ENCODE results near the gene SMCO4.

Gene SMCO4

GRCh38 chr11:93526641-93527583 is 16.3 kb downstream of the SMCO4 start:
- no peak for DNase-seq

GRCh38 chr11:93526346-93526633 is 16.9 kb downstream of the SMCO4 start:
- DNase-seq, result no peak

DNA sequence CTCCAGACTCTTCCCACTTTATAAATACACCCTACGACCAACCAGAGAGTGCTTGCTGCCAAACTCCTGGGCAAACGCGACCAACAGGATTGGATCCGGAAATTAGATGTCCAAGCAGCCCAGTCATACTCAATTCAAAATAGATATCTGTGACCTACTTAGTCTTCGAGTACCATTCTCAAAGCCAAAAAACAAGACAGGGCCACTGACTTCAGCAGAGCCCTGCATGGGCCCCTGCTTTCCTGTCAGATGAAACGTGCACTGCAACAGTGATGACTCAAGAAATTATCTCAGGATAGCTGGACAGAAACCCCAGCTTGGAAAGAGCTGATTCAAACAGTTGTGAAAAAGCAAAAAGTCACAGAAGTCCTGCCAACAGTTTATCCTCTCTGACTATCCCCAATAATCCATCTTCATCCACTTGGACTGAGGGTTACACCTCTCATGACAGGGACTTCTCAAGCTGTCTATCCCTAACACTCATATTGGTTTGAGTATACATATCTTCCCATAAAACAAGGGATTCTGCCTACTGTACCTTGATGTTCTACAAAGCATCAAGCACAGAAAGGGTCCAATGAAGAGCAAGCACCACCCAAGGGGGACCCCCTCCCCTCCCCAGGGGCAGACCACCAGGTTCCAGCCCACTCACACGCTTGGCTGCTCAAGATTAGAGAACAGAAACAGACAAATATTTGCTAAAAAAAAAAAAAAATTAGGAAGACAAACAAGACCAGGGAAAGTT is 17.4 kb downstream of the SMCO4 start:
- no peak for DNase-seq

GRCh38 chr11:93524858-93525257 is 18.3 kb downstream of the SMCO4 start:
- DNase-seq, result no peak

GRCh38 chr11:93524173-93524536 is 19.0 kb downstream of the SMCO4 start:
- no peak for DNase-seq

GRCh38 chr11:93520726-93521509 is 22.3 kb downstream of the SMCO4 start:
- DNase-seq, result no peak

GRCh38 chr11:93519179-93519578 is 24.0 kb downstream of the SMCO4 start:
- no peak for DNase-seq

DNA sequence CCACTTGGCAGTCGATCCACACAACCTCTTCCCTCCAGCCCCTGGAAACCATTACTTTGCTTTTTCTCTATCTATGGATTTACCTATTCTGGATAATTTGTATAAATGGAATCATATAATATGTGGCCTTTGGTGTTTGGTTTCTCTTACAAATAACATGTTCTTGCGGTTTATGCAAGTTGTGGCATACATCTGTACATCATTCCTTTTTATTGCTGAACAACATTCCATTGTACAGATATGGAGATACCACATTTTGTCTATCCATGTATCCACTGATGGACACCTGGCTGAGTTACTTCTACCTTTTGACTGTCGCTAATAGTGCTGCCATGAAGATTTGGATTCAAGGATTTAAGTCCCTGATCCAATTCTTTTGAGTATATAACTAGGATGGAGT is 25.1 kb downstream of the SMCO4 start:
- no peak for DNase-seq

DNA sequence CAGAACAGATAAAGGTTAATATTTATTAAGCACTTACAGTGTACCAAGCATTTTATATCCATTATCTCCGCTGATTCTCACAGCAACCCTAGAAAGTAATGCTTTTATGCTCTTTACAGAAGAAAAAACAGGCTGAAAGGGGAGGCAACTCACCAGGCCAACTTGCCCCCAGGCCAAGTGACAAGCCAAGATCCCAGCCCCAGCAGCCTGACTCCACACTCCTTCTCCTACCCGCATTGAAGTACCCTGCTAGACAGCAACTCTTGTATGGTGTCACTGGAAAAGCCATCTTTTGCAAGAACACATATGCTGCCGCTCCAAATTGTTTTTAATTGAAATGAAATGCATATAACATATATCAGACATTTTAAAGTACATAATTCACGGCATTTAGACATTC is 25.6 kb downstream of the SMCO4 start:
- no peak for DNase-seq

GRCh38 chr11:93517041-93517440 is 26.1 kb downstream of the SMCO4 start:
- no peak for DNase-seq

- no peak for DNase-seq
Measured at GRCh38 chr11:93515441-93516025, 27.7 kb downstream of the SMCO4 start.

GRCh38 chr11:93514712-93515111 is 28.5 kb downstream of the SMCO4 start:
- DNase-seq, result no peak

DNA sequence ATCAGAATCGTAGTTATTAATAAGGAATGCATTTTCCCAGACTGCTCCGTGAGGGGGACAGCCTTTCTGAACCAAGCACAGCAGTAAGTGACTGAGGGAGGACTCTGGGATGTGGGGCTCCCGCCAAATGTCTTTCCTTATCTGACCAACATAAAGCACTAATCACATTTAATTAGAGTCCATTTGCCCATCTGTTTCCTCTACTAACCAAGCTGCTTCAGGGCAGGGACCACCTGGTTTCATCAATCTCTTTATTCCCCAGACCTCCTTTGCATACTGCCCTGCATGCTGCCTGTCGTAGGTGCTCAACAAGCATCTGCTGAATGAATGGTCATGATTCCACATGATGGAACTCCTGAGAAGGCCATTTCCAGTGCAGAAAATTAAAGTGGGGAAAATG is 29.4 kb downstream of the SMCO4 start:
- no peak for DNase-seq

- no peak for DNase-seq
Measured at GRCh38 chr11:93512949-93513667, 30.1 kb downstream of the SMCO4 start.

GRCh38 chr11:93512073-93512475 is 31.1 kb downstream of the SMCO4 start:
- DNase-seq, result no peak

DNA sequence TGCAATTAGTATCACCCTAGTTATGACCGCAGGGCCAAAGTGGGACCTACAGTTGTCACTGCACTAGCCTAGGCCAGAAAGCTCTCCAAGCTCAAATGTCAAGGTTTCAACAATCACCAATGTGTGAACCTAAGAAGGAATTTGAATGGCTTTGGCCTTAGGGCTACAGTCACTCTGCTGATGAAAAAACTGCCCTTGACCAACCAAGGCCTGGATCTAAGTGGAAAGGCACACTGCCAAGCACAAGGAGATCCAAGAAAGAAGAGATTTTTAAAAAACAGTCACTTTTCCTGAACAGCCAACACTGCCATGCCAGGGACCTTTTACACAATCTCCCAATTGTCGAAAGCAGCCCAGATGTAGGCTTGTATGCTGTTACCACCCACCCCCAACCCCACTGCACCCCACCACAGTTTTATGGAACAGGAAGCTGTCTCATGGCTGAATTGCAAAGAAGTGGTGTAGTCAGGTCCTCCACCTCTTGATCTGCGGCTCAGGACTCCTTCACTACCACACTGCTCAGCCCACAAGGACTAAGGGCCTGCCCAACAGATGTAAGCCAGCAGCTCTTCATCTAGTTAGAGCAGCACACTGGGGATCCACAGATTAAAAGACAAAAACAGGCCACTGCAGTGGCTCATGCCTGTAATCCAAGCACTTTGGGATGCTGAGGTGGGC is 32.9 kb downstream of the SMCO4 start:
- no peak for DNase-seq

GRCh38 chr11:93507517-93507916 is 35.7 kb downstream of the SMCO4 start:
- no peak for DNase-seq

- DNase-seq, result no peak
Measured at GRCh38 chr11:93505703-93506102, 37.5 kb downstream of the SMCO4 start.

GRCh38 chr11:93504110-93505095 is 38.8 kb downstream of the SMCO4 start:
- DNase-seq, result no peak

DNA sequence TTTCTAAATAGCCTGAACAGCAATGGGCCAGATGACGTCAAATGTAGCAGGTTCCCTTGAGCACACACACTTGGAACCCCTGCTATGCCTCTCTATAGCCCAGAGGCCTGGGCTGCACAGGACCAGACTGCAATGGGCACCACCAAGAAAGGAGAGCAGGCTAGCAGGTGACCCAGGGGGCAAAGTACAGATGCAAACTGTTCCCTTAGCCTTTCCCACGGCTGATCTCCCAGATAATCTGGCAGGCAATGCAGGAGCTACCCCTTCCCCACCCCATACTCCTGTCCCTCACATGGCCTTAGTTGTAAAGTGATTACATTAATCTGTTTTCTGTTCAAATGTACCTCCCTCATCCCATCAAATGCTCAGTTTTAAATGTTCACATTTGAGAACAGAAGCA is 41.3 kb downstream of the SMCO4 start:
- DNase-seq, result no peak

DNA sequence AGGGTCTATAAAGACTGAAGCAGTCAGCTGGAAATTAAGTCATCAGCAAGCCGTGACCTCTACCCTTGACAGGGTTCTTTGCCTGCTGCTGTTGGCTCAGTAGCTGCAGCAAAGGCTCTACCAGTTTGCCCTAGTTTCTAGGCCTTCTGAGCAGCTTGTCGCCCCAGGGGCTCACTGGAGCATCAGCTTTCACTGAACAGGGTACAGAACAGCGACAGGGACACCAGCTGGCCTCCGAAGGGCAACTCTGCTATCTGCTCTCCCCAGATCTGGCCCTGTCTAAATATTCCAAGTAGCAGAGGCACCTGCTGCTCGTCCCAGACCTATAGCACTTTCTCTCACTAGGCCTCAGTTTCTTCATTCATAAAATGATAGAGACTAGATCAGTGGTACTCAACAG is 42.4 kb downstream of the SMCO4 start:
- no peak for DNase-seq

Data from CD4-positive, alpha-beta T cell treated with Interleukin-12 subunit alpha and Interleukin-12 subunit beta, for 1 hour (primary cell).